ENCODE measurements around the gene CCDC87. TPM values are rescaled to one million over a fixed set of nuclear protein-coding genes. Genes with fewer than 3 reads are reported as not detected.
A peak's percentile ranks its signal among the peaks of the same experiment; 100 is the strongest.

The CCDC87 gene
- total and polyA plus RNA-seq, 3 experiments from 2014 or later = 0.20 to 0.27 TPM; not detected in 1

DNA sequence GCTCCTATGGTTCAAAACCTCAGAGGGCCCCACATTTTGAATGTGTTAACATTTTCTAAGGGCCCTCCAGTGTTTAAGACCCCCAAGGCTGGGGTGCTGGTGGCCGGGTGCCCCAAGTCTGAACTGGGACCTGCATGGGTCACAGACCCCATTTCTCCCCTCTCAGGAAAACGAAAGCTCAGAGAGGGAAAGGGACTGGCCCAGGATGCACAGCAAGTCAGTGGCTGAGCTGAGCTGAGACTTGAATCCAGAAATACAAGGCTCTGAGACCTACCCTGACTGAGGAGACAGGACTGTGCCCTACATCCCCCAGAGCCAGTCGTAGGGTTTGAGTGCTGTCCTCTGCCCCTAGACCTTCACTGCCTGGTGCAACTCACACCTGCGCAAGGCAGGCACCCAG lies 42.0 kb downstream of the CCDC87 start:
- Histone ChIP-seq H3K36me3 (ENCODE audit: insufficient read depth, low read length) (no peaks in the 10 kb centered on the region), H3K9me3 (ENCODE audit: low read length) (no peaks in the 10 kb centered on the region), H3K4me3 (ENCODE audit: low read length) (no peak overlapping the region), H3K27me3 (ENCODE audit: insufficient read depth, low read length, poor library complexity, severe bottlenecking) (no peaks in the 10 kb centered on the region), H3K4me1 (ENCODE audit: insufficient read depth, low read length) (peaks cover 3% of the 10 kb centered on the region), H3K27ac (ENCODE audit: low read depth, low read length) (no peak overlapping the region)
- H3K27me3 Mint-ChIP-seq = peaks cover 5 to 8% of the 10 kb centered on the region in 2 donors
- H3K9me3 Mint-ChIP-seq = no peaks in the 10 kb centered on the region
- peaks cover 0 to 4% (median 0%) of the 10 kb centered on the region in 3 donors for H3K36me3 Mint-ChIP-seq
- H3K4me1 Mint-ChIP-seq = peaks cover 3 to 8% (median 7%) of the 10 kb centered on the region in 3 donors
- POLR2A ChIA-PET = no interaction called here
- H3K4me3 Mint-ChIP-seq = no peak overlapping the region
- DNase-seq = no peak
- no peak overlapping the region for H3K27ac Mint-ChIP-seq
- CTCF ChIA-PET = no interaction called here

DNA sequence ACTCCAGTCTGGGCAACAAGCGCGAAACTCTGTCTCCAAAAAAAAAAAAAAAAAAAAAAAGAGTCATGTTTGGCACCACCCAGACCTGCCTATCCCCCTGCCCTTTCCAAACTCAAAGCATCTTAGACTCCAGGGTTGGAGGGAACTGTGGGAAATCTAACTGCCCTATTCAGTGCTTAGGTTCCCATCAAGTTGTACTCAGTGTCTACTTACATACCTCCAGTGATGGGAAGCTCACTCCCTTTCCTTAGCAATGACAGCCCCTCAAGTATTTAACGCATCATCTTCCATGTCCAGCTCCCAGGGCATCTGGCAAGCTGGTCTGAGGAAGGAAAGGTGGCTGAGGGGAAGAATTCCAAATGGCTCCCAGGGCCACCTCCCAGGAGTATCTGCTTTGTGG lies 43.2 kb downstream of the CCDC87 start:
- no peaks in the 10 kb centered on the region for H3K27me3 ChIP-seq (ENCODE audit: insufficient read depth, low read length, poor library complexity, severe bottlenecking)
- H3K4me3 Mint-ChIP-seq = peak overlapping the region in 1 of 7 donors; percentile 74
- no peaks in the 10 kb centered on the region for H3K9me3 Mint-ChIP-seq
- H3K4me1 ChIP-seq (ENCODE audit: insufficient read depth, low read length) = peaks cover 12% of the 10 kb centered on the region
- no peak overlapping the region for H3K27ac ChIP-seq (ENCODE audit: low read depth, low read length)
- no peaks in the 10 kb centered on the region for H3K9me3 ChIP-seq (ENCODE audit: low read length)
- H3K27me3 Mint-ChIP-seq = peaks cover 0 to 6% of the 10 kb centered on the region in 2 donors
- peaks cover 0 to 8% (median 0%) of the 10 kb centered on the region in 3 donors for H3K36me3 Mint-ChIP-seq
- peaks cover 8 to 16% (median 13%) of the 10 kb centered on the region in 3 donors for H3K4me1 Mint-ChIP-seq
- CTCF ChIA-PET = no interaction called here
- no peaks in the 10 kb centered on the region for H3K36me3 ChIP-seq (ENCODE audit: insufficient read depth, low read length)
- no peak overlapping the region for H3K27ac Mint-ChIP-seq
- POLR2A ChIA-PET = no interaction called here
- no peak for DNase-seq
- no peak overlapping the region for H3K4me3 ChIP-seq (ENCODE audit: low read length)

DNA sequence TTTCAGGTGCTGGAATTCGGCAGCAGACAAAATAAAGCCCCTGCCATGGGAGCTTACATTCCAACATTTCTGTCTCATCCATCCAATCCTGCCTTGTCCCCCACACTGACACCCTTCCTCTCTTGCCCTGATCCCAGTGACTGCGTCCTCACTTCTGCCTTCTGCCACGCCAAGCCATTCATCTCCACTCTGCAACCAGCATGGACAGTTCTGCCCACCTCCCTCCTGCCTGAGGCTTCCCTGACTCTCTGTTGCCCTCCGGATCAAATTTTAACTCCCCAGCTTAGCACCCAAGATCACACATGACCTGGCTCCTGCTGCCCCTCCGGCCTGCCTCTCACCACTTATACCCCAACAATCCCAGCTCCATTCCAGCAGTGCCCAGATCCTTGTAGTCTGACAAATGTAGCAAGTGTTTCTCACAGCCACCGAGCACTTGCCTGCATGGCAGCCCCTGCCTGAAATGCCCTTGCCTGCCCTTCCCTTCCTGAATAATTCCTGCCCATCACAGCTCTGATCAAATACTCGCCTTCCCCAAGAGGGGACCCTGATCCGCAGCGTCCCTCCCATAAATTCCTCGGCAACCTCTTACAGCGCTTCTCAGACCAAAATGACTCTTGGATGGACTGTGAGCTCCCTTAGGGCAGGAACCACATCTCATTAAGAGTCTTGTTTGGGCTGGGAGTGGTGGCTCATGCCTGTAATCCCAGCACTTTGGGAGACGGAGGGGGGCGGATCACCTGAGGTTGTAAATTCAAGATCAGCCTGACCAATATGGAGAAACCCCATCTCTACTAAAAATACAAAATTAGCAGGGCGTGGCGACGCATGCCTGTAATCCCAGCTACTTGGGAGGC lies 43.9 kb downstream of the CCDC87 start:
- Histone ChIP-seq H3K27me3 (ENCODE audit: insufficient read depth, low read length, poor library complexity, severe bottlenecking) (no peaks in the 10 kb centered on the region), H3K36me3 (ENCODE audit: insufficient read depth, low read length) (no peaks in the 10 kb centered on the region), H3K4me3 (ENCODE audit: low read length) (no peak overlapping the region), H3K9me3 (ENCODE audit: low read length) (no peaks in the 10 kb centered on the region), H3K27ac (ENCODE audit: low read depth, low read length) (no peak overlapping the region), H3K4me1 (ENCODE audit: insufficient read depth, low read length) (peaks cover 18% of the 10 kb centered on the region)
- Mint-ChIP-seq H3K9me3 (no peaks in the 10 kb centered on the region), H3K36me3 (peaks cover 0 to 8% (median 0%) of the 10 kb centered on the region in 3 donors), H3K4me3 (peak overlapping the region in 4 of 7 donors; percentile 32 to 87 (median 51)), H3K27me3 (peaks cover 0 to 6% of the 10 kb centered on the region in 2 donors), H3K27ac (peak overlapping the region in 6 of 8 donors; percentile 5 to 85 (median 24)), H3K4me1 (peaks cover 12 to 22% (median 20%) of the 10 kb centered on the region in 3 donors)
- CTCF ChIA-PET = interaction anchor here (0.5 kb wide), 1 partner anchor 111 kb away, joined by 4 read pairs; no protein-coding TSS in a partner anchor
- no peak for DNase-seq
- POLR2A ChIA-PET = no interaction called here

DNA sequence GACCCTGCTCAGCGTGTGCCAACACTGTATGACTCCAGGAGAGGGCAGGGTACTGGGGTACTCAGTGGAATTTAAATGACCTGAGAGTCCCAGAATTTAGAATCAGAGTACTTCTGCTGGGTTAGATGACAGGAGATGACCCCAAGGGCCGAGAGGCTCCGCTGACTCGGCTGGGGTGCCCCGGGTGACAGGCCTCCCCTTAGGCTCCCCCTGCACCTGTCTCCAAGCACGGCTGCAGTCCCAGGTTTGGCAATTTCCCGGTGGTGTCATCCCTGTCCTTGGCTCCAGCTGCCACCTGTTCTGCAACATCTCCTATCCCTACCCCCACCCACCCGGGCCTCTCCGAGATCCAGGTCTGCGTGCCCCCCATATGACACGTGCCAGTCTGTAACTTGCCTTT lies 44.8 kb downstream of the CCDC87 start:
- no peaks in the 10 kb centered on the region for H3K36me3 ChIP-seq (ENCODE audit: insufficient read depth, low read length)
- H3K4me3 Mint-ChIP-seq = peak overlapping the region in 5 of 7 donors; percentile 5 to 87 (median 41)
- ChIA-PET CTCF (no interaction called here), POLR2A (no interaction called here)
- no peaks in the 10 kb centered on the region for H3K9me3 ChIP-seq (ENCODE audit: low read length)
- peaks cover 0 to 16% (median 0%) of the 10 kb centered on the region in 3 donors for H3K36me3 Mint-ChIP-seq
- DNase-seq = no peak
- peaks cover 28% of the 10 kb centered on the region for H3K4me1 ChIP-seq (ENCODE audit: insufficient read depth, low read length)
- H3K27me3 ChIP-seq (ENCODE audit: insufficient read depth, low read length, poor library complexity, severe bottlenecking) = no peaks in the 10 kb centered on the region
- peak overlapping the region in 3 of 8 donors; percentile 11 to 65 (median 26) for H3K27ac Mint-ChIP-seq
- H3K27me3 Mint-ChIP-seq = peaks cover 0 to 6% of the 10 kb centered on the region in 2 donors
- H3K4me3 ChIP-seq (ENCODE audit: low read length) = no peak overlapping the region
- peaks cover 22 to 32% (median 29%) of the 10 kb centered on the region in 3 donors for H3K4me1 Mint-ChIP-seq
- no peaks in the 10 kb centered on the region for H3K9me3 Mint-ChIP-seq
- H3K27ac ChIP-seq (ENCODE audit: low read depth, low read length) = no peak overlapping the region

DNA sequence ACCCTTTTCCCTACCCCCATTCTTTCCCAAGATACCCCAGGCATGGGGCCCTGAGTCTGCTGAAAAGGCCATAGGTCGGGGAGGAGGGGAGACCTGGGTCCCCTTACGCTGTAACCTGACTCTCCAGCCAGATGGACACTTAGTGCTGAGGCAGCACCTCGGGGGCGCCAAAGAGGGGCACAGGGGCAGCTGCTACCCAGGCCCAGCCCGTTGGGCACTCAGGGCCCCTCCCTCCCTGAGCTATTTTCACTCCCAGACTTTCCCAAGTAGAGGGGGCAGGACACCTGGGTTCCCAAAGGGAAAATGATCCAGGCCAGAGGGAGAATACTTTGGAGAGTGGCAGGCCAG lies 45.2 kb downstream of the CCDC87 start:
- Mint-ChIP-seq H3K27me3 (peaks cover 0 to 6% of the 10 kb centered on the region in 2 donors), H3K4me1 (peaks cover 25 to 36% (median 33%) of the 10 kb centered on the region in 3 donors), H3K4me3 (peak overlapping the region in 5 of 7 donors; percentile 5 to 87 (median 40)), H3K27ac (no peak overlapping the region), H3K36me3 (peaks cover 0 to 20% (median 0%) of the 10 kb centered on the region in 3 donors), H3K9me3 (no peaks in the 10 kb centered on the region)
- Histone ChIP-seq H3K4me1 (ENCODE audit: insufficient read depth, low read length) (peaks cover 32% of the 10 kb centered on the region), H3K9me3 (ENCODE audit: low read length) (no peaks in the 10 kb centered on the region), H3K27ac (ENCODE audit: low read depth, low read length) (no peak overlapping the region), H3K27me3 (ENCODE audit: insufficient read depth, low read length, poor library complexity, severe bottlenecking) (no peaks in the 10 kb centered on the region), H3K4me3 (ENCODE audit: low read length) (no peak overlapping the region), H3K36me3 (ENCODE audit: insufficient read depth, low read length) (no peaks in the 10 kb centered on the region)
- ChIA-PET CTCF (no interaction called here), POLR2A (no interaction called here)
- no peak for DNase-seq

DNA sequence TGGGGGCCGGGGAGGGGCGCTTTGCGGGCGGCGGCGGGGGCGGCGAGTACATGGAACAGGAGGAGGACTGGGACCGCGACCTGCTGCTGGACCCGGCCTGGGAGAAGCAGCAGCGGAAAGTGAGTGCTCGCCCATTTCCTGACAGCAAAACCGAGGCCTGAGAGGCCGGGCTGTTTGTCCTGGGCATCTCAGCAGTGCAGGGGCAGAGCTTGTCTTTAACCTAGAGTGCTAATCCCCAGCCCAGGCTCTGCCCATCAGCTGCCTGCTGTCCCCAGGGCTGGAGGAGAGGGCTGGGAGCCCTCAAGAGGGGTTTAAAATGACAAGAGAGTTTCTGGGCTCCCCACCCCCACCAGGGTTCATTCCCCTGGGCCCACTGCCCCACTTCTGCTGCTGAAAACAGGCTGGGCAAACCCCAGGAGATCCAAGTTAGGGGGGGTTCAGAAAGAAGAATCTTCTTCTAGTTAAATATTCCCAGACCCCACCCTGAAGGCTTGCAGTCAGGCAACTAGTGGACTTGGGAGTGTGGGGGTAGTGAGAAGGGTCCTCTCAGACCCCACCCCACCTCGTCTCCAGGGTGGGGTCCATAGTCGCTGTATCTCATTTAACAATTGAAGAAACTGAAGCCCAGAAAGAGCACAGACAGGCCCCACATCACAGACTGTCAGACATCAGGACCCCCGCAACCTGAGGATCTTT lies 45.7 kb downstream of the CCDC87 start:
- H3K27ac ChIP-seq (ENCODE audit: low read depth, low read length) = no peak overlapping the region
- Mint-ChIP-seq H3K27me3 (peaks cover 0 to 6% of the 10 kb centered on the region in 2 donors), H3K9me3 (no peaks in the 10 kb centered on the region), H3K36me3 (peaks cover 0 to 26% (median 5%) of the 10 kb centered on the region in 3 donors), H3K27ac (peak overlapping the region in 4 of 8 donors; percentile 4 to 94 (median 88)), H3K4me3 (peak overlapping the region; percentile 86 to 95 (median 92)), H3K4me1 (peaks cover 30 to 41% (median 38%) of the 10 kb centered on the region in 3 donors)
- no peaks in the 10 kb centered on the region for H3K27me3 ChIP-seq (ENCODE audit: insufficient read depth, low read length, poor library complexity, severe bottlenecking)
- no peak overlapping the region for H3K4me3 ChIP-seq (ENCODE audit: low read length)
- peaks cover 32% of the 10 kb centered on the region for H3K4me1 ChIP-seq (ENCODE audit: insufficient read depth, low read length)
- ChIA-PET POLR2A (interaction anchor here (0.5 to 2.2 kb wide), 6 partner anchors 21 to 1425 kb away, joined by 3 to 17 read pairs (median 9); partner anchors contain the start of genes CTSF, DPP3, FAU and RBM14), CTCF (interaction anchor here (1.4 to 2.4 kb wide), 5 partner anchors 21 to 132 kb away, joined by 3 to 11 read pairs (median 5); partner anchors contain the start of genes CTSF and RBM4B)
- H3K9me3 ChIP-seq (ENCODE audit: low read length) = no peaks in the 10 kb centered on the region
- DNase-seq = no peak
- H3K36me3 ChIP-seq (ENCODE audit: insufficient read depth, low read length) = no peaks in the 10 kb centered on the region

DNA sequence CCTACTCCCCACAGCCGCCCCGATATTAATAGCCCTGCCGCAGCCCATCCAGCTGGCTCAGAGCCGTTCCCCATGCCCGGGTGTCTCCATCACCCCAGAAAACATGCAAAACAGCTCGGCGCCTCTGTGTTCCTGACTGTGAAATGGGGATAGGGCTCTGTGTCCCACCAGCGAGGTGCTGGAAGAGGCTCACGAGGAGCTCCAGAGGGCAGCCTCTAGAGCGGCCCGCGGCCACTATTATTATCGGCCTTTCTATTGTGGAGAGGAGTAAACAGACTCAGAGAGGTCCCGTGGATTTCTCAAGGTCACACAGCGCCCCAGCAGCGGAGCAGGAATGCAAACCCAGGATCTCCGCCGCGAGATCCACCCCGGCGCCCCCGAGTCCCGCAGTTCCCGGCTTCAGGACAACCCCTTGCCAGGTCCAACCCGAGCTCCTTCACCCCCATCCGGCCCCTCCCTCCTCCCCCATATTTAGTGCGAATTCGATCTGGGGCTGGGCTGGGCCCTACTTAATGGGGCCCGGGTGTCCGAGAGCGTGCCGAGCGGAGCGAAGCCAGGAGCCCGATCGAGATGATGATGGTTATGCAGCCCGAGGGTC lies 46.4 kb downstream of the CCDC87 start, which contains the start of gene ACTN3:
ACTN3 (plus strand) TSS at position 536 of the 598 bp plus-strand sequence; CDS start at position 571, 35 bp downstream.
- no peaks in the 10 kb centered on the region for H3K36me3 ChIP-seq (ENCODE audit: insufficient read depth, low read length)
- H3K4me1 ChIP-seq (ENCODE audit: insufficient read depth, low read length) = peaks cover 32% of the 10 kb centered on the region
- H3K4me3 ChIP-seq (ENCODE audit: low read length) = peak within 1 kb of the TSS; percentile 92
- peak within 1 kb of the TSS; percentile 86 to 95 (median 92) for H3K4me3 Mint-ChIP-seq
- H3K27me3 ChIP-seq (ENCODE audit: insufficient read depth, low read length, poor library complexity, severe bottlenecking) = no peaks in the 10 kb centered on the region
- peak within 1 kb of the TSS; percentile 78 to 94 (median 86) for H3K27ac Mint-ChIP-seq
- ChIA-PET CTCF (interaction anchor here (1.0 to 2.4 kb wide), 8 partner anchors 12 to 138 kb away, joined by 3 to 11 read pairs (median 4); partner anchors contain the start of genes CTSF and RBM4B), POLR2A (interaction anchor here (0.5 to 2.2 kb wide), 10 partner anchors 22 to 1425 kb away, joined by 3 to 17 read pairs (median 6); partner anchors contain the start of genes CTSF, DPP3, FAU and PELI3)
- H3K9me3 ChIP-seq (ENCODE audit: low read length) = no peaks in the 10 kb centered on the region
- H3K4me1 Mint-ChIP-seq = peaks cover 34 to 48% (median 45%) of the 10 kb centered on the region in 3 donors
- DNase-seq = peak in 1 of 5 donors; percentile 16
- no peaks in the 10 kb centered on the region for H3K9me3 Mint-ChIP-seq
- peaks cover 0 to 6% of the 10 kb centered on the region in 2 donors for H3K27me3 Mint-ChIP-seq
- peaks cover 0 to 32% (median 9%) of the 10 kb centered on the region in 3 donors for H3K36me3 Mint-ChIP-seq
- H3K27ac ChIP-seq (ENCODE audit: low read depth, low read length) = peak within 1 kb of the TSS; percentile 75

Data from CD8-positive, alpha-beta memory T cell (primary cell).